WTC11 (cell line): ENCODE data around the gene ELMO1. TPM values are rescaled to one million over a fixed set of nuclear protein-coding genes. Genes with fewer than 3 reads are reported as not detected.

Experiments
- ATAC-seq: fragments of 200-7000 bp; cut with Tn5 transposase; 2 replicates; pipeline ENCODE4 v1.10.0; 2021; ENCODE audit warnings: mild to moderate bottlenecking, moderate library complexity
- CTCF ChIA-PET: fragments of 300-600 bp; sonication (Branson Sonifier 250); formaldehyde crosslinking; loops from one replicate; lab custom pipeline; 2021; ENCODE audit warnings: antibody characterized with exemption; lab: Charles Lee
- POLR2A ChIA-PET: fragments of 350-600 bp; sonication (Branson Sonifier 250); formaldehyde crosslinking; loops from one replicate; lab custom pipeline; 2021; ENCODE audit warnings: antibody characterized with exemption; lab: Charles Lee
- DNase-seq: peaks from one replicate; pipeline ENCODE4 v3.0.0; 2021; ENCODE audit warnings: low spot score
- H3K27ac Mint-ChIP-seq: 2 replicates; pipeline ENCODE4 v1.8.0; 2021; ENCODE audit warnings: mixed read lengths
- H3K27me3 Mint-ChIP-seq: 2 replicates; pipeline ENCODE4 v1.8.0; 2021; ENCODE audit warnings: low read depth, mild to moderate bottlenecking, moderate library complexity, mixed read lengths
- H3K36me3 Mint-ChIP-seq: 2 replicates; pipeline ENCODE4 v1.8.0; 2021; ENCODE audit warnings: mixed read lengths
- H3K4me1 Mint-ChIP-seq: 2 replicates; pipeline ENCODE4 v1.8.0; 2022; ENCODE audit warnings: mixed read lengths
- H3K4me3 Mint-ChIP-seq: 2 replicates; pipeline ENCODE4 v1.8.0; 2021; ENCODE audit warnings: mild to moderate bottlenecking, moderate library complexity, mixed read lengths
- H3K9me3 Mint-ChIP-seq: 2 replicates; pipeline ENCODE4 v1.8.0; 2021; ENCODE audit warnings: mixed read lengths
- CREB1 ChIP-seq: sonication (generic); formaldehyde crosslinking; IDR thresholded peaks from 2 replicates; pipeline ENCODE4 v1.8.0; 2023; ENCODE audit warnings: mild to moderate bottlenecking, missing genetic modification reagents
- E2F1 ChIP-seq: sonication (generic); formaldehyde crosslinking; IDR thresholded peaks from 2 replicates; pipeline ENCODE4 v1.8.0; 2022; ENCODE audit warnings: mild to moderate bottlenecking, missing genetic modification reagents
- E2F4 ChIP-seq: sonication (generic); formaldehyde crosslinking; IDR thresholded peaks from 2 replicates; pipeline ENCODE4 v1.8.1; 2022; ENCODE audit warnings: low read depth, mild to moderate bottlenecking, moderate library complexity, missing genetic modification reagents, borderline replicate concordance
- EMX1 ChIP-seq: fragments of 250-450 bp; sonication (Bioruptor Pico); IDR thresholded peaks from 2 replicates; pipeline ENCODE4 v1.8.0; 2021; ENCODE audit warnings: mild to moderate bottlenecking
- FOXJ3 ChIP-seq: sonication (generic); formaldehyde crosslinking; IDR thresholded peaks from 2 replicates; pipeline ENCODE4 v1.9.0; 2021; ENCODE audit warnings: missing genetic modification reagents, mild to moderate bottlenecking, borderline replicate concordance
- NFE2L1 ChIP-seq: sonication (generic); formaldehyde crosslinking; IDR thresholded peaks from 2 replicates; pipeline ENCODE4 v1.8.1; 2023; ENCODE audit warnings: missing genetic modification reagents
- NFYB ChIP-seq: sonication (generic); formaldehyde crosslinking; conservative IDR thresholded peaks from 2 replicates; pipeline ENCODE4 v1.8.0; 2022; ENCODE audit warnings: low read depth, missing genetic modification reagents
- NR1H2 ChIP-seq: sonication (generic); formaldehyde crosslinking; IDR thresholded peaks from 2 replicates; pipeline ENCODE4 v1.9.0; 2021; ENCODE audit warnings: mild to moderate bottlenecking, moderate library complexity, missing genetic modification reagents
- NR3C1 ChIP-seq: sonication (generic); formaldehyde crosslinking; conservative IDR thresholded peaks from 2 replicates; pipeline ENCODE4 v1.8.1; 2023; ENCODE audit warnings: low read depth, mild to moderate bottlenecking, missing genetic modification reagents
- SMAD3 ChIP-seq: sonication (generic); formaldehyde crosslinking; IDR thresholded peaks from 2 replicates; pipeline ENCODE4 v1.8.0; 2022; ENCODE audit warnings: missing genetic modification reagents, mild to moderate bottlenecking, borderline replicate concordance
- TCF7 ChIP-seq: sonication (generic); formaldehyde crosslinking; IDR thresholded peaks from 2 replicates; pipeline ENCODE4 v1.8.0; 2022; ENCODE audit warnings: mild to moderate bottlenecking, low read depth, missing genetic modification reagents, moderate library complexity
- TEAD1 ChIP-seq: sonication (generic); formaldehyde crosslinking; IDR thresholded peaks from 2 replicates; pipeline ENCODE4 v1.8.0; 2022; ENCODE audit warnings: mild to moderate bottlenecking, missing genetic modification reagents
- TP53 ChIP-seq: sonication (generic); formaldehyde crosslinking; IDR thresholded peaks from 2 replicates; pipeline ENCODE4 v1.8.1; 2023; ENCODE audit warnings: mild to moderate bottlenecking, missing genetic modification reagents
- USF1 ChIP-seq: sonication (generic); formaldehyde crosslinking; IDR thresholded peaks from 2 replicates; pipeline ENCODE4 v1.8.0; 2022; ENCODE audit warnings: mild to moderate bottlenecking, missing genetic modification reagents
- ZMAT4 ChIP-seq: fragments of 250-450 bp; sonication (Bioruptor Pico); IDR thresholded peaks from 2 replicates; pipeline ENCODE4 v1.9.0; 2021; ENCODE audit warnings: mild to moderate bottlenecking
- ZNF263 ChIP-seq: sonication (generic); formaldehyde crosslinking; IDR thresholded peaks from 2 replicates; pipeline ENCODE4 v1.8.1; 2022; ENCODE audit warnings: low read depth, mild to moderate bottlenecking, moderate library complexity, missing genetic modification reagents
- ZNF396 ChIP-seq: fragments of 250-450 bp; sonication (Bioruptor Pico); IDR thresholded peaks from 2 replicates; pipeline ENCODE4 v1.8.0; 2021; ENCODE audit warnings: mild to moderate bottlenecking, moderate library complexity, borderline replicate concordance
- ZNF512 ChIP-seq: sonication (generic); formaldehyde crosslinking; IDR thresholded peaks from 2 replicates; pipeline ENCODE4 v1.8.1; 2022; ENCODE audit warnings: missing genetic modification reagents, borderline replicate concordance
- ZNF671 ChIP-seq: fragments of 250-450 bp; sonication (Bioruptor Pico); IDR thresholded peaks from 2 replicates; pipeline ENCODE4 v1.8.0; 2021; ENCODE audit warnings: mild to moderate bottlenecking
- total RNA-seq: library from RNA; stranded (reverse); gene quantifications from 3 replicates; pipeline ENCODE4 v1.2.3, GENCODE V29; 2021
- TF ChIP-seq, protein P1 (sequence below): sonication (generic); formaldehyde crosslinking; IDR thresholded peaks from 2 replicates; pipeline ENCODE4 v1.8.1; 2022; ENCODE audit warnings: mild to moderate bottlenecking, missing genetic modification reagents, moderate library complexity, borderline replicate concordance
- TF ChIP-seq, protein P2 (sequence below): sonication (generic); formaldehyde crosslinking; IDR thresholded peaks from 2 replicates; pipeline ENCODE4 v1.8.0; 2022; ENCODE audit warnings: mild to moderate bottlenecking, missing genetic modification reagents

The ELMO1 gene
- total RNA-seq, 1 experiment from 2014 or later, result 19.4 TPM

DNA sequence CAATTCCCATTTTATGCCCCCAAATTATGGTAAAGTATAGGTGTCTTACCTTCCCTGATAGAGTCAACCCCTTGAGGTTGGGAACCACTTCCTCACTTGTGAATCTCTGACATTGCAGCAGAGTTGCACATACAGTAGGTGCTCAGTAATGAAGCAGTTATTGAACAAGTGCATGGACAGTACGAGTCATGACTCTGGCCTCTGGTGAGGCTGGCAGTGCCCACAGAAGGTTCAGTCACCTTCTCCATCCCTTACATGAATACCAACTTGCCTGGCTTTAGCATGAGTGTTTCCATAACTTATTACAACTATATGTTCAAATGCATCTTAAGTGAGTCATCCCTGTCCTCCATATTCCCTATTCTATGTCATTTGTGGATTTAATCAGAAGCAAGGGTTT lies 340.0 kb downstream of the ELMO1 start:
- Mint-ChIP-seq H3K27me3 (no peaks in the 10 kb centered on the region), H3K4me3 (no peak overlapping the region), H3K9me3 (no peaks in the 10 kb centered on the region), H3K4me1 (peaks cover 16% of the 10 kb centered on the region)
- no peak for ATAC-seq
- TF ChIP-seq FOXJ3 (CRISPR knock-in tag), result no peak
- TF ChIP-seq TEAD1, result no peak
- TF ChIP-seq, protein P1, sequence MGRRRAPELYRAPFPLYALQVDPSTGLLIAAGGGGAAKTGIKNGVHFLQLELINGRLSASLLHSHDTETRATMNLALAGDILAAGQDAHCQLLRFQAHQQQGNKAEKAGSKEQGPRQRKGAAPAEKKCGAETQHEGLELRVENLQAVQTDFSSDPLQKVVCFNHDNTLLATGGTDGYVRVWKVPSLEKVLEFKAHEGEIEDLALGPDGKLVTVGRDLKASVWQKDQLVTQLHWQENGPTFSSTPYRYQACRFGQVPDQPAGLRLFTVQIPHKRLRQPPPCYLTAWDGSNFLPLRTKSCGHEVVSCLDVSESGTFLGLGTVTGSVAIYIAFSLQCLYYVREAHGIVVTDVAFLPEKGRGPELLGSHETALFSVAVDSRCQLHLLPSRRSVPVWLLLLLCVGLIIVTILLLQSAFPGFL (CRISPR knock-in tag), result no peak
- no peak for TF ChIP-seq NFYB
- TF ChIP-seq NFE2L1 (CRISPR knock-in tag), result no peak
- TF ChIP-seq TP53 (CRISPR knock-in tag), result no peak
- TF ChIP-seq, protein P2, sequence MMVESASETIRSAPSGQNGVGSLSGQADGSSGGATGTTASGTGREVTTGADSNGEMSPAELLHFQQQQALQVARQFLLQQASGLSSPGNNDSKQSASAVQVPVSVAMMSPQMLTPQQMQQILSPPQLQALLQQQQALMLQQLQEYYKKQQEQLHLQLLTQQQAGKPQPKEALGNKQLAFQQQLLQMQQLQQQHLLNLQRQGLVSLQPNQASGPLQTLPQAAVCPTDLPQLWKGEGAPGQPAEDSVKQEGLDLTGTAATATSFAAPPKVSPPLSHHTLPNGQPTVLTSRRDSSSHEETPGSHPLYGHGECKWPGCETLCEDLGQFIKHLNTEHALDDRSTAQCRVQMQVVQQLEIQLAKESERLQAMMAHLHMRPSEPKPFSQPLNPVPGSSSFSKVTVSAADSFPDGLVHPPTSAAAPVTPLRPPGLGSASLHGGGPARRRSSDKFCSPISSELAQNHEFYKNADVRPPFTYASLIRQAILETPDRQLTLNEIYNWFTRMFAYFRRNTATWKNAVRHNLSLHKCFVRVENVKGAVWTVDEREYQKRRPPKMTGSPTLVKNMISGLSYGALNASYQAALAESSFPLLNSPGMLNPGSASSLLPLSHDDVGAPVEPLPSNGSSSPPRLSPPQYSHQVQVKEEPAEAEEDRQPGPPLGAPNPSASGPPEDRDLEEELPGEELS (CRISPR knock-in tag), result no peak
- TF ChIP-seq ZMAT4 (CRISPR knock-in tag), result no peak
- TF ChIP-seq, all 79 proteins: peak for 0
- Mint-ChIP-seq H3K36me3 (no peaks in the 10 kb centered on the region), H3K27ac (no peak overlapping the region)
- ChIA-PET POLR2A (no interaction called here), CTCF (no interaction called here)
- no peak for DNase-seq

GRCh38 chr7:37107047-37107750 lies 341.5 kb downstream of the ELMO1 start:
- ATAC-seq, result no peak
- H3K4me3 Mint-ChIP-seq, result no peak overlapping the region
- POLR2A ChIA-PET, result no interaction called here
- no peaks in the 10 kb centered on the region for H3K9me3 Mint-ChIP-seq
- CTCF ChIA-PET, result no interaction called here
- no peak for DNase-seq
- TF ChIP-seq ZNF263 (CRISPR knock-in tag) (no peak), FOXJ3 (CRISPR knock-in tag) (no peak), SMAD3 (CRISPR knock-in tag) (no peak), USF1 (CRISPR knock-in tag) (no peak), TP53 (CRISPR knock-in tag) (no peak), EMX1 (CRISPR knock-in tag) (no peak), CREB1 (CRISPR knock-in tag) (no peak), ZNF512 (CRISPR knock-in tag) (no peak), E2F1 (CRISPR knock-in tag) (no peak), TCF7 (CRISPR knock-in tag) (no peak), NR3C1 (no peak), NR1H2 (CRISPR knock-in tag) (no peak), NFE2L1 (CRISPR knock-in tag) (no peak), ZNF671 (CRISPR knock-in tag) (no peak), E2F4 (CRISPR knock-in tag) (no peak), ZNF396 (no peak)
- peaks cover 16% of the 10 kb centered on the region for H3K4me1 Mint-ChIP-seq
- H3K27ac Mint-ChIP-seq, result no peak overlapping the region
- H3K27me3 Mint-ChIP-seq, result no peaks in the 10 kb centered on the region
- no peaks in the 10 kb centered on the region for H3K36me3 Mint-ChIP-seq
